GM19351 (cell line): Measurements from ENCODE around the gene PCSK2.

Source experiments
- ATAC-seq: cut with Tn5 transposase; IDR thresholded peaks from one replicate; pipeline ENCODE4 v1.9.1; 2021; ENCODE audit warnings: mild to moderate bottlenecking, moderate library complexity; ENCODE audit not compliant: unreplicated experiment

The PCSK2 gene

GRCh38 chr20:17469246-17470030, 242.6 kb downstream of the PCSK2 start:
- no peak for ATAC-seq

GRCh38 chr20:17470521-17470920, 243.7 kb downstream of the PCSK2 start:
- ATAC-seq, result no peak

- ATAC-seq, result no peak
Measured at GRCh38 chr20:17470973-17471372, 244.1 kb downstream of the PCSK2 start.

GRCh38 chr20:17471606-17472187, 244.9 kb downstream of the PCSK2 start:
- ATAC-seq, result no peak

GRCh38 chr20:17473659-17474058, 246.8 kb downstream of the PCSK2 start:
- no peak for ATAC-seq

GRCh38 chr20:17479063-17479657, 252.3 kb downstream of the PCSK2 start:
- no peak for ATAC-seq

GRCh38 chr20:17480696-17481095, 253.9 kb downstream of the PCSK2 start:
- no peak for ATAC-seq

GRCh38 chr20:17481661-17482060, 254.8 kb downstream of the PCSK2 start:
- ATAC-seq, result no peak

- ATAC-seq, result no peak
Measured at GRCh38 chr20:17482536-17482935, 255.7 kb downstream of the PCSK2 start.

- no peak for ATAC-seq
Measured at GRCh38 chr20:17485017-17485416, 258.2 kb downstream of the PCSK2 start.

GRCh38 chr20:17488916-17489600, 262.2 kb downstream of the PCSK2 start:
- ATAC-seq, result no peak

- no peak for ATAC-seq
Measured at GRCh38 chr20:17490501-17490900, 263.7 kb downstream of the PCSK2 start.

GRCh38 chr20:17491041-17491440, 264.2 kb downstream of the PCSK2 start:
- ATAC-seq, result no peak

GRCh38 chr20:17491488-17491887, 264.6 kb downstream of the PCSK2 start:
- no peak for ATAC-seq

GRCh38 chr20:17493173-17493572, 266.3 kb downstream of the PCSK2 start:
- no peak for ATAC-seq

- ATAC-seq, result no peak
Measured at GRCh38 chr20:17494201-17494600, 267.4 kb downstream of the PCSK2 start.

GRCh38 chr20:17495826-17496225, 269.0 kb downstream of the PCSK2 start:
- no peak for ATAC-seq

- ATAC-seq, result no peak
Measured at GRCh38 chr20:17497821-17498580, 271.2 kb downstream of the PCSK2 start.

GRCh38 chr20:17498641-17499040, 271.8 kb downstream of the PCSK2 start:
- ATAC-seq, result no peak

- no peak for ATAC-seq
Measured at GRCh38 chr20:17499041-17499440, 272.2 kb downstream of the PCSK2 start.

GRCh38 chr20:17500271-17500670, 273.4 kb downstream of the PCSK2 start:
- ATAC-seq, result no peak
